HG03342 (cell line): ENCODE measurements around the gene HEPH.
"Not testable (repeated sequence)": the region's sequence is repeated elsewhere in the genome, so short reads cannot be mapped to it uniquely, and the experiment has no call there.

Source experiments
- ATAC-seq: cut with Tn5 transposase; IDR thresholded peaks from one replicate; pipeline ENCODE4 v1.9.1; 2021; ENCODE audit warnings: mild to moderate bottlenecking, moderate library complexity; ENCODE audit not compliant: unreplicated experiment

HEPH gene

GRCh38 chrX:66200855-66201795 is 37.1 kb downstream of the HEPH start:
- peak; percentile 48 for ATAC-seq

- ATAC-seq = no peak
Measured at GRCh38 chrX:66203114-66203513, 39.1 kb downstream of the HEPH start.

- no peak for ATAC-seq
Measured at GRCh38 chrX:66221856-66222255, 57.8 kb downstream of the HEPH start.

GRCh38 chrX:66232296-66232695 is 68.2 kb downstream of the HEPH start:
- ATAC-seq = no peak

GRCh38 chrX:66233209-66233608 is 69.2 kb downstream of the HEPH start:
- no peak for ATAC-seq

GRCh38 chrX:66233904-66234303 is 69.9 kb downstream of the HEPH start:
- ATAC-seq = not testable (repeated sequence)

GRCh38 chrX:66255359-66255967 is 91.4 kb downstream of the HEPH start:
- ATAC-seq = no peak

- ATAC-seq = no peak
Measured at GRCh38 chrX:66262807-66263206, 98.8 kb downstream of the HEPH start.
